Measurements from ENCODE around the gene MGLL.

The MGLL gene

GRCh38 chr3:127822041-127822681 lies at the start of gene MGLL:
Gene MGLL (minus strand): TSS chr3:127822515. CDS start chr3:127822318, 197 bp downstream.
- no peak for DNase-seq

- no peak for DNase-seq
These were observed 47.8 kb upstream of the MGLL start for GRCh38 chr3:127870156-127870555.

DNA sequence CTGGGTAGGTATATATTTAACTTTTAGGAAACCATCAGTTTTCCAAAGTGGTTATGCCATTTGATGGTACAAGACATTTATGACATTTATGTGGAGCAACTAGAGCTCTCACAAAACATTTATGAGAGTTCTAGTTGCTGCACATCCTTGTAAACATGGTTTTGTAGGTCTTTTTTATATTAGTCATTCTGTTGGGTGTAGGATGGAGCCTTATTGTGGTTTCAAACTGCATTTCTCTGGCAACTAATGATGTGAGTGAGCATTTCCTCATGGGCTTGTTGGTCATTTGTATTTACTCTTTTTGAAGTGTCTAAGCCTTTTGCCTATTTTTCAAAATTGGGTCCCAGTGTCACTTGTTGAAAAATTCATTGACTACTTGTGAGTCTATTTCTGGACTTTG lies 45.7 kb upstream of the MGLL start:
- no peak for DNase-seq

GRCh38 chr3:127867412-127867811 lies 45.1 kb upstream of the MGLL start:
- no peak for DNase-seq

- no peak for DNase-seq
These were observed 43.6 kb upstream of the MGLL start for GRCh38 chr3:127865941-127866340.

GRCh38 chr3:127860211-127860696 lies 37.9 kb upstream of the MGLL start:
- no peak for DNase-seq

DNA sequence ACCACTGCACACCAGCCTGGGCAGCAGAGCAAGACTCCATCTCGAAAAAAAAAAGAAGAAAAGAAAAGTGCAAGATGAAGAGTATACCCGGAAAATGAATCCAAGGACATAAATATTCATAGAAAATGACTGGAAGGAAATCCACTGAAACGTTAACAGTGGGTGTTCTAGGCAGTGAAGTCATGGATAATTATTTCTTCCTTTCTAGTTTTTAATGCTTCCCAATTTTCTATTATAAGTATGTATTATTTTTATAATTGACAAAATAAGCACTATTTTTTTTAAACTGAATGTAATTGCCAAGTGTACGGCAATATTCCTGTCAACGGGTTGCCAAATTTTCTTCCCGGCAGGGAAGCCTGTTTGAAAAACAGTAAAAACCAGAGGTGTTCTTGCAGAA lies 37.4 kb upstream of the MGLL start:
- no peak for DNase-seq

DNA sequence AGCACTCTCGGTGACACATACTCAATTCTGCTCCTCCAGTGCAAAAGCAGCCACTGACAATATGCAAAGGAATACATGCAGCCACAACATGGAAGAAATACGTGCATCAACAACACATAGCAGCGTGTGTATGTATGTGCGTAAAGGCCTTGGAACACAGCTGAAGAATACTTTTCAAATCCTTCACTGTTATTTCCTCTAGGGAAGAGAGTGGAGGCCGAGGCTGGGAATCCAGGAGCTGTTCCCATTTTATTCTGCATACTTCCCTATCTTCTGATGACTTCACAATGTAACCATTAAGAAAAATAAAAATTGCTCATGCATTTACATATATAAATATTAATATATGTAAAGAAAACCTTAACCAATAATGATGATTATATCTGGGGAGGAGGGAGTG lies 36.6 kb upstream of the MGLL start:
- DNase-seq = no peak

DNA sequence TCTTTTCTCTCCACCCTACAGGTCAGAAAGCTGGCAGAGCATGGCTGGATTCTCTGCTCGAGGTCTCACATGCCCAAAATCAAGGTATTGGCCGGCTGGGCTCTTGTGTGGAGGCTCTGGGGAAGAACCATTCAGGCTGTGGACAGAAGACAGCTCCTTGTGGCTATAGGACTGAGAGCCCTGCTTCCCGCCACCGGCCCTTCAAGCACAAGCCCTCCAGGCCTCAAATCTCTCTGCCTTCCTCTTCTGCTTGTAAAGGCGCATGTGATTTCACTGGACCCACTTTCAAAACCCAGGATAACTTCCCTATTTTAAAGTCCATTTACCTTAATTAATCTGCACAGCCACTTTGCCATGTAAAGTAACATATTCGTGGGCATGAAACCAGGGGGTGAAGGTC lies 36.2 kb upstream of the MGLL start:
- DNase-seq = no peak

GRCh38 chr3:127857333-127857732 lies 35.0 kb upstream of the MGLL start:
- DNase-seq = no peak

GRCh38 chr3:127856801-127857200 lies 34.5 kb upstream of the MGLL start:
- DNase-seq = no peak

- DNase-seq = no peak
These were observed 32.9 kb upstream of the MGLL start for GRCh38 chr3:127855246-127855645.

- DNase-seq = no peak
These were observed 31.4 kb upstream of the MGLL start for GRCh38 chr3:127853681-127854080.

GRCh38 chr3:127851899-127852298 lies 29.6 kb upstream of the MGLL start:
- DNase-seq = no peak

GRCh38 chr3:127849368-127849767 lies 27.1 kb upstream of the MGLL start:
- DNase-seq = no peak

DNA sequence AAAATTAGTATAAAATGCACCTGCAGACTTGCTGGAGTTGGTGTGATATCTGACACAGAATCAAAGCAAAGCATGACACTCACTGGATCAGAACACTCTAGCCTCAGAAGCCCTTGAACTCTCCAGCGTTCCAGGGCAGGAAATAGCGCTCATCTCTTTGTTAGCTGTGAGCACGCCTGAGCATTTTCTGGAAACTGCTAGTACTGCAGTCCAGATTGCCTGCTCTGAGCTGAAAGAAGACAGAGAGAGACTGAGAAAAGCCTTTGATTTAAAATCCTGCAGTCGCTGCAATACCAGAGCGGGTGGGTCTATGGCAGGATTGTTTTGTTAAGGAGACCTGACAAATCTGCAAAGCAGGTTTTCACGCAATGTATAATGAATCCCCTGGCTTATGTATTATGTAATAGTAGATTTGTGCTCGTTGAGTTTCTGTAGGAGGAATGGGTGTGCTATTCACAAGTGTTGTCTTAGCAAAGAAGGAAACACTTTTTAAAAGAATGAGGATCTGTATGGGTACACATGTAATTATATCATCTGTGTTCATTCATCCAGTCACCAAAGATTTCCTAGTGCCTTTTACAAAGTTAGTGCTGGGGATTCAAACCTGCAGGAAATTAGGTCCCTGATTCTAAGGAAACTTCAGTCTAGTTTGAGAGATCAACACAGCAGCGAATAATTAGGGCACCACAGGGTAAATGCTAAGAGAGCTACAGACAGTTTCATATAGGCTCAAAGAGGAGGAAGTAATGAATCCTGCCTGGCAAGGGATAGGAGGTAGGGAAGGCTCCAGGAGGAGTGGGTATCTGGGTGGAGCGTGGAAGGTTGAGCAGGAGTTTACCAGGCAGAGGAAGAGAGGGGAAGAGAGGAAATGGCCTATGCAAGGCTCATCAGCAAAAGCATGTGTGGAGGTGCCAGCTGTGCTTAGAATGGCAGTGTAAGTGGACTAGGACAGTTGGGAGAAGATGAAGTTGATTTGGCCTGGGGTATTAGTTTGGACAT lies 26.1 kb upstream of the MGLL start:
- DNase-seq = no peak

- DNase-seq = no peak
These were observed 25.0 kb upstream of the MGLL start for GRCh38 chr3:127847236-127847720.

DNA sequence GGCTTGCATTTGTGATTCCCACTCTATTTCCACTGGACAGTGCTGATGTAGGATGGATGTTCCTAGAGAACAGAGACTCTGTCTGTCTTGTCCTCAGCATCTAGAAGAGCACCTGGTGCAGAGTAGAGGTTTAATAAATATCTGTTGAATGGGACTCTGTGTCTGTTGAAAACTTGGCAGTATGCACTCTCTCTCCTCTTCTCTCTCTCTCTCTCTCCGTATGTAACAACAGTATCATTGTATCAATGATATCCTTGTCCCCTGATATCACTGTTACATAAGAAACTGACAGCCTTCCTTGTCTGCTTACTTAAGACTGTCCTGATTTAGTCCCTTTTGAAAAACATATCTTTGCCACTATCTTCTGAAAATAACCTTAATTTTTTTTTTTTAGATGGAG lies 24.3 kb upstream of the MGLL start:
- DNase-seq = no peak

DNA sequence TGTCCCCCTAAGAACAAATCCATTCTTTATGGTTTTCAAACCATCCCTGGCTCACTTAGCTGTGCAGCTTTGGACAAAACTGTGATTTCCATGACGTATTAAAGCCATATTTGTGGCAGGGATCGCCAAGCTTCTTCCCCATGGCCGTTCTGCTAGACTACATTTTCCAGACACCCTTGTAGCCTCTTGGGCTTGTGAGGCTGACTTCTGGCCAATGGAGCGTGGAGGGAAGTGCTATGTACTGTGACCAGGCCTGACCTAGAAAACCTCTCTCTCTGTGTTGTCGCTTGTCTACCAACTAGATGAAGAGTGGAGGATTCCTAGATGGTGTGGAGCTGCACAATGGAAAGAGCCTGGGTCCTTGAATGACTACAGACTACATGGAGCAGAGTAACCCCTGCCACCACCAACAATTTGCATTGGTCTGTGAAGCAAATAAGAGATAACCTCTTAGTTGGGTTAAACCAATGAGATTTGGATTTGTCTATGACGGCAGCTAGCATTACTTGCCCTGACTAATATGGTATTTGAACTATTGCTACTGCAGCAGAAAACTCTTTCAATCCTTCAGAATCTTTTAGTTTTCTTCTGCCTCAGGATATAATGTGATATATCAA lies 22.1 kb upstream of the MGLL start:
- DNase-seq = no peak

GRCh38 chr3:127840671-127841070 lies 18.4 kb upstream of the MGLL start:
- DNase-seq = no peak

GRCh38 chr3:127839099-127839498 lies 16.8 kb upstream of the MGLL start:
- DNase-seq = no peak

DNA sequence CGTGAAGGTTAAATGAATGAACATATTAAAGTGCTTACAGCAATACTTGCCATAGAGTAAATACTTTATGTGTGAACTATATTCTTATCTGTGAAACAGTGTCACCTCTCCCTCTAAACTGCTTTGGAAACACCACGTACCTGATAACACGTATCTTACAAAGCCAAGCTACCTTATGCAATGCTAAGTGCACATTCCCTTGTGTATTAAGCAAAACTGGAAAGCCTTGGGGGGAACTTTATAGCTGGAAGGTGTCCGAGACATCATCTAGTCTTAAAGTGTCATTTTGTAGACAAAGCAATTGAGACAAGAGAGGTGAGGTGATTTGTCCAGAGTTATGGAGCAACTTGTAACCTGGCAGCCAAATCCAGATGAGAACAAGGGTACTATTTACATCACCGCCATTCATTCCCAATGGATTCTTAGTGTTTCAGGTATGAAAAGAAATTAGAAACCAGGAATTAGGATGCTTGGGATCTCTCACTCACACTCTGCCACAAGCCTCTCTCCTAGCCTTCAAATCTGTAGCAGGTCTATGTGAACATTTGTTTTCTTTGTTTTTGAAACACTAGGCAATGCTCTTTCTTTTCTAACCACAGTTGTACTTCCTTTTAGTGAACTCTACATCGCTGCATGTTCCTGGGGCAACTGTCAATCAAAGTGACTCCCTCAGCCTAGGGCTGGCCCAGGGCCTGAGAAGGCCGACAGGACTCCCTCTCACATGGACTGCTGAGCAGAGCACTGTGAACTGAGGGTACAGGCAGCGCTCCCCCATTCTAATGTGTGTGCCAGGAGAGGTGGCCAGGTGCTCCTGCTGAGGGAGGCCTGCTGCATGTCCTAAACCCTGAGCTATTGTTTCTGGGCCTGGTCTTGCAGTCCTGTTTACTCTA lies 13.9 kb upstream of the MGLL start:
- no peak for DNase-seq
